GM23248 (cell line): ENCODE measurements around the gene SPINK14.

Experiments used
- EZH2 ChIP-seq: fragments of 200-600 bp; sonication (generic); IDR thresholded peaks from 2 replicates; pipeline ENCODE4 v1.6.1; 2018; ENCODE audit warnings: antibody characterized with exemption, mild to moderate bottlenecking; ENCODE audit not compliant: insufficient read depth, poor library complexity, severe bottlenecking
- EZH2phosphoT487 ChIP-seq: fragments of 200-600 bp; sonication (generic); IDR thresholded peaks from 2 replicates; pipeline ENCODE4 v1.6.1; 2018; ENCODE audit warnings: antibody characterized with exemption, moderate library complexity, mild to moderate bottlenecking, low read depth; ENCODE audit not compliant: insufficient read depth

- TF ChIP-seq EZH2 (no peak), EZH2phosphoT487 (no peak)
These were observed 11.7 kb upstream of the SPINK14 start for GRCh38 chr5:148156609-148157008.
